Fibroblast of skin of back (primary cell): Measurements from ENCODE around the gene IL22RA1.

ENCODE experiments used
- DNase-seq: peaks from one replicate; pipeline ENCODE4 v3.0.0-alpha.2; 2013

Gene IL22RA1

DNA sequence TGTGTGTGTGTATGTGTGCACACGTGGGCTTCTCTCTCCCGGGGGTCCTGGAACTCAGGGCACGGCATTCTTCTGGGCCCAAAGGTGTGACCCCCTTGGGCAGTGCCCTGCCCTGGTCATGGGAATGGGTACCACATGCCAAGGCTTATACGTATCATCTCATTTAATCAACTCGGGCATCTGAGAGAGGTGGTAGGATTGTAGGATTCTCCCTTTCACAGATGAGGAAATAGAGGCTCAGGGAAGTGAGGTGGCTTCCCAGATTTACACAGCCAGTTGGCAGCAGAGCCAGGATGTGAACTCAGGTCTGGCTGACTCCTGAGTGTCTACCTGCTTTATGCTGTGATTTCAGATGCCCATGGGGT, 46.2 kb downstream of the IL22RA1 start:
- DNase-seq = no peak

DNA sequence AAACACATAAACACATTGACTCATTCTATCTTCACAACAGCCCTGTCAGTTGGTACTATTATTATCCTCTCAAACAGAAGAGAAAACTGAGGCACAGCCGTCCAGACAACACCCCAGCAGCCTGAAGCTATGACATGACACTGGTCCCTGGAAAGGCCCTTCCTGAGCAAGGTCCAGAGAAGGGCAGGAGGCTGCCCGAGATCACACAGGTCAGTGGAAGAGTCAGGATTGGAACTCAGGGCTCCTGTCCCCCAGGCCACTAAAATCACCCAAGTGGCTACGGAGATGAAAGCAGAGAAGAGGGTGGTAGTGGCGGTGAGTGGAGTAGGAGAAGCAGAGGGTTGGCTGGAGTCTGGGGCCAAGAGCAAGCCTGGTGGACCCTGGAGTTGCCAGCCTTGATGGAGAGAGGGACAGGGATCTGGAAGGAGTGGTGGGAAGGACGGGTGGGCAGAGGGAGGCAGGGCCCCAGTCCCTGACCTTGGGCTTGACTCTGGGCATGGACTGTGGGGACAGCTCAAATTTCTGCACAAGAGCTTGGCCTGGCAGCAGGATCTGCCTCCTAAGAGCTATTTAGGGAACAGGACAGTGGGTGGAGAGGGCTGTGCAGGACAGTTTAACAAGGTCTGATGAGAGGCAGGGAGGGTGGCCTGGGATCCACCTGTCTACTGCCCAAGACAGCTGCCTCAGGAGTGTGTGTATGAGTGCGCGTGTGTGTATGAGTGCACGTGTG, 46.8 kb downstream of the IL22RA1 start:
- DNase-seq = no peak

DNA sequence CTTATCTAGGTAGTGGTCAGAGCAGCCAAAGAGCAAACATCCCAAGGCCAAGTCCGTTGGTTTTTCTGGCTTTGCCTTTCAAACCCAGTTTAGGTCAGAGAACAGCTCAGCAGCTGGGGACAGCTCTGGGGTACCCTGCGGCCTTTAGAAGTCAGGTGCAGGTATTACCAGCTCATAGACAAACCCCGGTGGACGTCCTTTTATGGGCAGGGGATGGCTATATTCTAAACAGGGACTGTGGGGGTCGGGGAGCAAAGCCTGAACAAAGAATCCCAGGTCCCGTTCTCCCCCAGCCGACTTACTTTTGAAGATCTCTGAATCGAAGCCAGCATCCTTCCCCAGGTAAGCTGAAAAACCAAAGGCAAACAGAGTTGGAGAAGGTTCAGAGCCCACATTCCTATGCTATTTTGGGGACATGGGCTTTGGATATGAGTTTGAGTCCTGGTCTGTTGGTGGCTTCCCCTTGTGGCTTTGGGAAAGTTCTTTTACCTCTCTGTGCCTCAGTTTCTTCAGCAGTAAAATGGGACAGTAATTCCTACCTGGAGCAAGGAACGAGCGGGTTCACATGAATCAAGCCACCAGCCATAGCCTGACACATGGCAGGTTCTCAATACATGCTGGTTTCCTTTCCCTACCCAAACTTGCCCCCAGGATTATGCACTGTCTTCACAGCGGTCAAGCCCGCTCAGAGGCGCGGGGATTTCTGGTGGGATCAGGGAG, 47.6 kb downstream of the IL22RA1 start:
- DNase-seq = no peak

DNA sequence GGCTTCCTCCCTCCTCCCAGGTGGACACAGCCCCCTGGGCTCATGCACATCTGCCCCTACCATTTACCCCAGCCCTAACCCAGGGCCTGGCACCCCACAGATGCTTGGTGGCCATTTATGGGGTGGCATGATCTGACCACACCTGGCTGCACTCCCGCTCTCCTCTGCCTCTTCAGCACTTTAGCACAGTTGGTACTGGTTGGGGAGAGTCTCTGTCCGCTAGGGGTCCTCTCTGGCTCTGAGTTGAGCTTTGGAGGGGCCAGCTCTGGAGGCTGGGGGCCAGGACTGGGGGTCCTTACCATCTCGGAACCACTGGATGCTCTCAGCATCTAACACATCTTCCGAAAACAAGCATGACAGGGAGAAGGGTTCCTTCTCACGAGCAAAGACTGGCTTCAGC, 48.4 kb downstream of the IL22RA1 start:
- no peak for DNase-seq

DNA sequence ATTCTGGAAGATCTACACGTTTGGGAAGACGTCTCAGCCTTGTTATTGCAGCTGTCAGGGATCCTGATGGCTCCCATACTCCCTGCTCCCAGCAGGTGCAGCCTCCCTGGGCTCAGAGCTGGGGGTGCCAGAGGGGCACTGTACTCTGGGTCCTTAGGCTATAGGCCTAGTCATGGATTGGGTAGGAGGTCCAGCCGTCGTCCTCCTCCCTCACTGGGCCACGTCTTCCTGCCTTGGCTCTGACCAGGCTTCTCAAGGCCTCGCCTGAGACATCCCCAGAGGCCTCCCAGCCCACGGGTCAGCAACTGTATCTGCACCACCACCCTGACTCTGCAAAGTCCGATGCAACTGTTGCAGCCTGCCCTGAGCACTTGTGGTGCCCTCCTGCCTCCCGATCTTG, 49.2 kb downstream of the IL22RA1 start:
- DNase-seq = no peak

DNA sequence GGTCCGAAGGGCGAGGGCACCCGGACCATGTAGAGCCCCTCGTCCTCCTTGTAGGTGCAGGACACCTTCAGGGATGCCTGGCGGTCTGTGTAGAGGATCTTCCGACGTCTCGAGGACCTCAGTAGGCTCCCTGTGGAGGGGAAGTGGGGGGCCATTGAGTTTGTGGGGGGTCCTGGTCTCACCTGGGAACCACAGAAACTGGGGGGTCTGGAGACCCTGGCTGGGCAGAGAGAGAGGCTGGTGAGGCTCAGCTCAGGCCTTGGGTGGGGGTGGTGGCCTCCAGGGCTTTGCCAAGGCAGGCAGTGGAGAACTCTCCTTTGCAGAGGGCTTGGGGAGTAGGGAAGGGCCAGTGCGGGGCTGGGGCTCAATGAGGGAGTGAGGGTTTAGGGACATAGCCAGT, 50.0 kb downstream of the IL22RA1 start:
- no peak for DNase-seq

DNA sequence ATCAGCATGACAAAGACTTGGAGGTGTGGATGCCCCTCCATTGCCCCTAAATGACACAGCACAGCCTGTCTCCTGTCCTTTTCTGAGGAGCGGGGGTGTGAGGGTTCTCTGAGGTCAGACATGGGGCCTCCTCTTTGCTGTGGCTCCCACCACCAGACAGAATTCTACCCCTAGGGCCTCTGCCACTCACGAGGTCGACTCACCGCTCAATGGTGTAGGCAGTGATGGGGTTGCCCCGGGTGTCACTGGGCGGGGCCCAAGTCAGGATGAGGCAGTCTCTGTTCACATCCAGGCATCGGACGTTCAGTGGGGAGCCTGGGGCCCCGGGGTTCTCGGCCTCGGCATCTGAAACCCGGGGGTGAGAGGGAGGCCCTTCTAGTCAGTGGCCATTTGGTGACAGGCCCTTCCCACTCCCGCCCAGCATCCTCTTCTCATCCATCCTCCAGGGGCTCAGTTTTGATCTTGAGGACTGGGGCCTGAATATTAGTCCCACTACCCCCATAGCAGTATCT, 50.9 kb downstream of the IL22RA1 start:
- DNase-seq = no peak

DNA sequence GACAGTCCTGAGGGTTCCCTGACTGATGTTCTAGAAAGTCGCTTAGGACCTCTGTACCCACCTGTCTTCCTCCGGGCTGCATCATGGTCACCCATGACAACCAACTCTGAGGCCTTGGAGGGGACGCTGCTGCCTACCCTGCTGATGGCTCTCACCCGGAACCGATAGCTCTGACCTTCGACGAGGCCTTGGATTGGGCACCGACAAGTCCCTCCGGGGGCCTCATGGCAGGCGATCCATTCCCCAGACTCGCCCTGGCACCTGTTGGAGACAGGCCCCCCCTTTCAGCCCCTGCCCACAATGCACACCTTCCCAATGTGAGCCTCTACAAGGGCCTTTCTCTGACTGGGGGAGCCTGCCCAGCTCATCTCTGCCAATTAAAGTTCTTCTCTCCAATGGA, 52.2 kb downstream of the IL22RA1 start:
- no peak for DNase-seq

DNA sequence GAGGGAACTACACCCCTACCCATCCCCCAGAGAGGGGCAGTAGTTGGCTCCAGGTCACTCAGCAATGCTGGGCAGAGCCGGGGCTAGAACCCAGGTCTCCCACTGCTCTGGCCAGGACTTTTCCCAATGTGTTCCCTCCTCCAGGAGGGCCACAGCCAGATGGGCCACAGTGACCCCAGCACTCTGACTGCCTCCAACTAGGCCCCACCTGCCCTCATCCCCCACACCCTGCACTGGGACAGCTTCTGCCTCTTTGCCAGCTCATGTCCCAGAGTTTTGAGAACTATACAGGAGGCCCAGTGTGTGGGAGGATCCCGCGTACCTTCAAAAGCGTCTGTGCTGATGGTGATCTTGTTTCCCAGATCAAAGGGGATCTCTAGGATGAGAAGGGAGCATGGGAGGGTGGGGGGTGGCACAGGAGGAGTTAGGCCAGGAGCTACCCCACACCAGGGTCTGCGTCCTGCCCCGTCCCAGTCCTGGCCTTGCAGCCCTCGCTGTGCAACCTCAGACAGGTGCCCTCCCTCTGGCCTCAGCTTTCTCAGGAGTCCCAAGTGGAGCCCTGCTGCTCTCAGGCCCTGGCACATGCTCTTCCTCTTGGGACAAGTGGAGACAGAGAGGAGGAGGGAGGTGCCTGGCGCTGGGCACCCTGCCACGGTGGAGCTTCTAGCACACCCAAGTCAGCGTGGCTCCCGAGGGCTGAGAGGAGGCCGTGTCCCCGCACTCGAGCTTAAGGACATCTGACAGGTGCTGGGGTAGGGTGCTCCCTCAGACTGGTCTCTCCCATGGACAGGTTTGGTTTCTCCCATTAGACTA, 53.0 kb downstream of the IL22RA1 start:
- DNase-seq = no peak

DNA sequence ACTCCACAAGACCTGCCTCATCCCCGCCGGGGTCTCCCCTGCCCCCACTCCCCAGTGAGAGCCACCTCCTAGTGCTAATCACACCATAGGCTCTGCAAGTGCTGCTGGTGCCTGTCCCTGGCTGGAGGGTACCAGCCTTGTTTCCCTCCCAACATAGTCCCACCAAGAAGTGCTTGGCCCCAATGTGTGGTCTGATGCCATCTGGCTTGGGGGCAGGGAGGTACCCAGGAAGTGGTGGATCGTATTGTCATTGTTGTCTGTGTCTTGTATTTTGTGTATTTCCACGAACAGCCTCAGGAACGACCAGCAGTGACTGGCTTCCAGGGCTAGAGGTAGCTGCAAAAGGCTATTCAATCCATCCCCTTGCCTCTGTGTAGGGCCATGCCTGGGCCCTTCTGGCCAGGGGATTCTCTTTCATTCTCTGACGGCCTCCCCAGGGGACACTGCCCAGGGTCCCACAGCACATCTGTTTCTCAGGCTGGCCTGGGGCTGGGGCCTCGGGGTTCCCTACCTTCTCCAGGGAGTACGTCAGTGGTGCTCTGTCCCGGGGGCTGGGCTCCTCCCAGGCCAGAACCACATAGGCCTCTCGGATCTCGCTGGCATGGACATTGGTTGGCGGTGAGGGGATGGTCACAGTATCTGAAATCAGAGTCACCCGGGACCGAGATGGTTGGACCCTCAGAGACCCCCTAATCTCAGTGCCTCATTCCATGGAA, 53.8 kb downstream of the IL22RA1 start:
- no peak for DNase-seq

DNA sequence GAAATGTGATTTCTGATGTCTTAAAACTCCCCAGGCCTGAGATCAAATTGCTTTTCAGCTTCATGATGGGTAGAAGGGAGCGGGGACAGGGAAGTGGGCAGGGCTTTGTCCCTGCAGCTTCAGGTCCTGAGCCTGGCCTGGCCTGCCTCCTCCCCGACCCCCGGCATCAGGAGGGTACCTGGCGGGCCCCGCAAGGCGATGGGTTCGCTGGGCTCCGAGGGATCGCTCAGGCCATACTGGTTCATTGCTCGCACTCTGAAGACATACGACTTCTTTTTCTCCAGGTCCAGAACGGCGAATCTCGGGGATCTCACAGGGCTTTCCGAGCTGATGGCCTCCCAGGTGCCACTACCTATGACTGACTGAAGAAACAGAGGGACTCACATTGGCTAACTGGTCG, 56.5 kb downstream of the IL22RA1 start:
- no peak for DNase-seq

DNA sequence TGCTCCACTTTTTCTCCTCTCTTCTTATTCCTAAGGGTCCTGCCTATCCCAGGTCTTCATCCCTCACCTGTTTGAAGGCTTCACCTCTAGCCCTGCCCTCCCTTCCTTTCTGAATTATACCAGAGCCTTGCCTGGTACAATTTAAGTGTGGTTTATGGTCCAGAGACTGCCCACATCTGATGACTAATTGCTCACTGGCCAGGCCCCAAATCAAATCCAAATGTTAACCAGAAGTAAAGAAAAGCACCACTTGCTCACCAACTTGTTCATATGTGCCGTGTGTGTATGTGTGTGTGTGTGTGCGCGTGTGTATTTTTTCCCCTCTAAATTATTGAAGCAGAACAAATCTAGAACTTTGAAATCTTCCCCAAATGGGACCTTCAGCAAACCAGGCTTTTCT, 57.4 kb downstream of the IL22RA1 start:
- DNase-seq = peak; percentile 20

DNA sequence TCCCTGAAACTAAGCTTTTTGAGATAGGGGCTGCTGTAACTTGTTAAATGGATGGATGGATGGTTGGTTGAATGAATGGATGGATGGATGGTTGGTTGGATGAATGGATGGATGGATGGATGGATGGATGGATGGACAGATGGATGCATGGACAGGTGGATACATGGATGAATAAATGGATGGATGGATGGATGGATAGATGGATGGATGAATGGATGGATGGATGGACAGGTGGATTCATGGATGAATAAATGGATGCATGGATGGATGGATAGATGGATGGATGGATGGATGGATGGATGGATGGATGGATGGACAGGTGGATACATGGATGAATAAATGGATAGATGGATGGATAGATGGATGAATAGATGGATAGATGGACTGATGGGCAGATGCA, 57.9 kb downstream of the IL22RA1 start:
- no peak for DNase-seq

DNA sequence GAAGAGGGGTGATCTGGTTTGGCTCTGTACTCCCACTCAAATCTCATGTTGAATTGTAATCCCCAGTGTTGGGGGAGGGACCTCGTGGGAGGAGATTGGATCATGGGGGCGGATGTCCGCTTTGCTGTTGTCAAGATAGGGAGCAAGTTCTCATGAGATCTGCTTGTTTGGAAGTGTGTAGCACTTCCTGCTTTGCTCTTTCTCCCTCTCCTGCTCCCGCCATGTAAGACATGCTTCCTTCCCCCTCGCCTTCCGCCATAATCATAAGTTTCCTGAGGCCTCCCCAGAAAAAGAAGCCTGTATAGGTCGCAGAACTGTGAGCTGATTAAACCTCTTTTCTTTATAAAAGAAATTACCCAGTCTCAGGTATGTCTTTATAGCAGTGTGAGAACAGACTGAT, 58.9 kb downstream of the IL22RA1 start:
- no peak for DNase-seq

DNA sequence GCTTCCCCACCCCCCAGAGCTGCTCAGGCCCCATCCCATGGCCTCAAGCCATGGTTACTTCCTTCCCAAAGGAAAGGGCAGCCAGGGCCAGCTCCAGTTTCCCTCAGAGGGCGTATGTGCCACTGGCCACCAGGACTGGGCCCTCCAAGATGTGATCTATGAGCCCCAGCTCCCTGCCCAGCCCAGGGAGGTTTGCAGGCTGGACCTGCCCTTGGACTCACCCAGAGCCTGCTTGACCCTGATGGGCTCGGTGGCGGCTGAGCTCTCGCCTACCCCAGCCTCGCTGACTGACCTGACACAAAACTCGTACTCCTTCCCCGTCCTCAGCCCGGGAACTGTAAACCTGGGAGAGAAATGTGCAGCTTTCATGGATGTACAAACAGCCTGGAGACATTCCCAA, 60.6 kb downstream of the IL22RA1 start:
- no peak for DNase-seq

DNA sequence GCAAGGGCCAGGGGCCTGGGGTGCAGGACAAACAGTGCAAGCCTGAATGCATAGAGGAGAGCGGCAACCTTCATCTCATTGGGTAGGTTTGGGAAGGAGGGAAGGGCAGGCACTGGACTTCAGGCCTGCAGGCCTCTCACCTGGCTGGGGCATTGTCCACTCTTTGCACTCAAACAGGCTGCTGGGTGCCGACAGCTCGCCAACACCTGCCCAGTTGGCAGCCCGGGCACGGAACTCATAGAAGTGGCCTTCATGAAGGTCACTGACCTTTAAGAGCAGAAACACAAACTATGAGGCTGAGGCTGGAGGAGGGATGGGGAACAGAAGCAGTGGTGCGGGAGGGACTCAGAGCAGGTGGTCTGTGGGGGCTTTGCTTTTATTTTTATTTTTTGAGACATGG, 61.8 kb downstream of the IL22RA1 start:
- DNase-seq = no peak

DNA sequence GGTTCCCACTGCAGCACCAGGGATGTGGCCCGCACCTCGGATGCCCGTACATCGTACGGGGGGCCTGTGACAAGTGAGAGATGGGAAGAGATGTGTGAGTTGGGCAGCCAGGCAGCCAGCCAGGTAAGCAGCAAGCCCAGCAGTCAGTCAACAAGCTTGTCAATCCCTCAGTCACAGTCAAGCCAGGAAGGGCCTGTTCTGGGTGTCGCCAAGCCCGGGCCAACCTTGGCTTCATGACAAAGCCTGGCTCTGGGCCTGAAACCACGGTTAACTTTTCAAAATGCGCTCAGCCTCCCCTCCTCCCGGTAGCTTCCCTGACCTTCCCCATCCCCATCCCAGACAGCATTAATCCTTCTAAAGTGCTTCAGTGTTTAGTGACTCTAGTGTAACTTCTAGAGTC, 62.8 kb downstream of the IL22RA1 start:
- no peak for DNase-seq

DNA sequence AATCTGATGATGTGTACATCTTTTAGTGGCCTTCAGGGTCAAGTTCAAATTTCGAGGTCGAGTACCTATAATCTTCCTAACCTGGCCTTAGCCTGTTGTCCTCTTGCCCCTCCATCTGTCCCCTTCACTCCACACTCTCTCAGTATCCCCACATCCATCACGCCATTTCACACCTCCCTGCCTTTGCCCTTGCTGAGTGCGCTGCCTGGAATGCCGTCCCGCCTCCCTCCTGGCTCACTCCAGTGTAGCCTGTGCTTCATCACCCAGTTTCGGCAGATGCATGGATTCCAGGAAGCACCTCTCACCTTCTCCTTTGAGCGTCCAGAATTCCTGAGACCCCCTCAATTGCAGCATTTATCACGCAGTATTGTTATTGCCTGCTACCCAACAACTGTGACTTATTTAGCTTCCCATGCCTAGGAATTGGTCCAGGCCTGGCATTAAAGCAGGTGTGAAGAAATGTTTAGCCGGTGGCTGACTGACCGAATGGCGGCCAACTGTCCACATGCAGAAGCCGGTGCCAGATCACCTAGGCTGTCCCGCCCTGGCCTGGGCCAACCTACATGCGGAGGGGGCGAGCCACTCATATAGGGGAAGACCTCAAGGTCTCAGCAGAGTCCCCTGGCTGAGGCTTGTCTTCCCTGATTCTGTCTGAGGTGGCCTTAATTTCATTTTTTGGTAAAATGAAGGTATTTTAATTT, 65.5 kb downstream of the IL22RA1 start:
- DNase-seq = no peak

DNA sequence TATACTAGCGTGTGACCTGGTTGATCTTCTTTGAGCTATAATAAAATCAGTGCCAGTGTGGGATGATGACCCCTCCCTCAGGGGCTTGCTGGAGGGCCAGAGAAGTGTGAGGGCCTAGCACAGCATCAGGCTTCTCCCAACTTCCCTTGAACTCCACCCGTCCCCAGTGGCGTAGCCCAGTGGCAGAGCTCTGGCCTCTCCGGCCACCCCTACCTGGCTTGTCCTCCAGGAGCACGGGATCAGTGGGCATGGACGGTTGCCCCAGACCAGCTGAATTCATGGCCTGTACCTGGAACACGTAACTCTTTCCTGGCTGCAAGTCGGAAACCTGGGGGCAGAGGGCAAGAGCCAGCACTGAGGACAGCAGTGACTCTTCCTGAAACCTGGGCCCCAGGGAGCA, 67.0 kb downstream of the IL22RA1 start:
- DNase-seq = no peak

DNA sequence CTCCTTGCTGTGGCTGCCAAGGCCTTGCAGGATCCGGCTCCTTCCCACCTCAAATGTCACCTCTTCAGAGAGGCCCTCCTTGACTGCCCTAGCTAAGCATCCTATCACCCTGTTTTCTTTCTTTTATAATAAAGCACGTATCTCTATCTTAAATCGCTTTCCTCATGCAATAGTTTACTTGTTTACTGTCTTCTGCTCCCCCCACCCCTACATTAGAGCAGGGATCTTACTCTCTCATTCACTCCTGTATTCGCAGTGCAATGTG, 67.4 kb downstream of the IL22RA1 start:
- DNase-seq = no peak

DNA sequence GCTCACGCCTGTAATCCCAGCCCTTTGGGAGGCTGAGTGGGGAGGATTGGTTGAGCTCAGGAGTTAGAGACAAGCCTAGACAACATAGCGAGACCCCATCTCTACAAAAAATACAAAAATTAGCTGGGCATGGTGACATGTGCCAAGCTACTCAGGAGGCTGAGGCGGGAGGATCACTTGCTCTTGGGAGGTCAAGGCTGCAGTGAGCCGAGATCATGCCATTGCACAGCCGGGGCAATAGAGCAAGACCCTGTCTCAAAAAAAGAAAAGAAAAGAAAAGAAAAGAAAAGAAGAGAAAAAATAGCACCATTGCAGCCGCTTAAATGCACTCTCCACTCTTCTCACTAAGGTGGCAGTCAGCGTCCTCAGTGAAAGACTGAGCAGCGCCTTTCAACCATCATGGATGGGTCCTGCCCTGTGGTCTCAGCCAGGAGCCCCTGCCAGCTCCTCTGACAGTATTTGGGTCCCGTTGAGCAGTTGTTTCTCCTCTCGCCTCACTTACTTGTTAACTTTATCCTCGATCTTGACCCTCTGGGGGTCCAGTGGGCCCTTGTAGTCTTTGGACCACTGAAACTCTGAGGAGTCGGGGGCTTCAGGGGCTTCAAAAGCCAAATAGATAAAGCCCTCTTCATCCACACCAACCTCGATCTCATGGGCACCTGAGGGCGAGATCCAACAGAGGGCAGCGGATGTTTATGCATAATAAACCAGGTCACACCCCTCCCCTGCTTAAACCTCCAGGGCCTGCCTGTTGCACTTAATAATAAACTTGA, 67.9 kb downstream of the IL22RA1 start:
- no peak for DNase-seq

DNA sequence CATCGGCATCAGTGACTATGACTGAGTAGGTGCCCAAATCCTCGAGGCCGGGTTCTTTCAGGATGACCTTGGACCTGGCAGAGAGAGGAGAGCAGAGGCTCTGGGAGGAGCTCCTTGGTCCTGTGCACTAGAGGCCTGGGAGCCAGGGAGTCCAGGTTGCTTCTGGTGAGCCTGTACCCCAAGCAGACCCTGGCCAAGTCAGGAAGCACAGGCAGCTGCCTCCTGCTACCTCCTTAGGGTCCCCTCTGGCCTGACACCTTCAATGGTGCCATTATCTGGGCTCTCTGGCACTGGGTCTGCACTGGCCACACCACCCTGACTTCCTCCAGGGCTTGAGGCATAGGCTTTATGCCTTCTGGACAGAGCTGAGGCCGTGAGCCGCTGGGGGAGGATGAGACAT, 68.7 kb downstream of the IL22RA1 start:
- no peak for DNase-seq
